SK-N-SH (cell line): ENCODE measurements around the gene CLASP2.

Experiments
- EP300 ChIP-seq, 2 experiments: IDR thresholded peaks; 2 replicates each; pipeline versions ENCODE4 v1.4.0 to v1.6.1; 2012; ENCODE audit warnings: borderline replicate concordance in 1 of 2, low read depth in 1 of 2, low read length in 1 of 2
- EZH2phosphoT487 ChIP-seq: fragments of 200-600 bp; sonication (generic); IDR thresholded peaks from 2 replicates; pipeline ENCODE4 v1.6.1; 2017; ENCODE audit warnings: low read depth, mixed run types, mild to moderate bottlenecking, antibody characterized with exemption, moderate library complexity, borderline replicate concordance
- GATA2 ChIP-seq: sonication (generic); formaldehyde crosslinking; IDR thresholded peaks from 2 replicates; pipeline ENCODE4 v1.5.0; 2020; ENCODE audit warnings: mild to moderate bottlenecking, missing genetic modification reagents
- JUND ChIP-seq: IDR thresholded peaks from 2 replicates; pipeline ENCODE4 v1.4.0; 2012
- POLR2AphosphoS5 ChIP-seq: IDR thresholded peaks from 2 replicates; pipeline ENCODE4 v1.6.1; 2012; ENCODE audit warnings: low read depth, low read length
- RAD21 ChIP-seq: IDR thresholded peaks from 2 replicates; pipeline ENCODE4 v1.6.1; 2012; ENCODE audit warnings: mild to moderate bottlenecking, low read length
- RXRA ChIP-seq: IDR thresholded peaks from 2 replicates; pipeline ENCODE4 v1.4.0; 2012; ENCODE audit warnings: low read depth, mild to moderate bottlenecking, borderline replicate concordance
- SIN3A ChIP-seq: IDR thresholded peaks from 2 replicates; pipeline ENCODE4 v1.6.1; 2012; ENCODE audit warnings: low read depth, mild to moderate bottlenecking, low read length, moderate library complexity, borderline replicate concordance
- SMC3 ChIP-seq: IDR thresholded peaks from 2 replicates; pipeline ENCODE4 v1.6.1; 2012; ENCODE audit warnings: low read depth, low read length, improper control_type of control experiment
- TEAD4 ChIP-seq: IDR thresholded peaks from 2 replicates; pipeline ENCODE4 v1.4.0; 2012; ENCODE audit warnings: mild to moderate bottlenecking, borderline replicate concordance; ENCODE audit not compliant: insufficient read depth
- TF ChIP-seq, protein P1 (sequence below): fragments of 200-600 bp; sonication (generic); IDR thresholded peaks from 2 replicates; pipeline ENCODE4 v1.6.1; 2017; ENCODE audit warnings: antibody characterized with exemption, mild to moderate bottlenecking, moderate library complexity
- TF ChIP-seq, protein P2 (sequence below): IDR thresholded peaks from 2 replicates; pipeline ENCODE4 v1.6.1; 2012; ENCODE audit warnings: mild to moderate bottlenecking, low read depth, low read length, moderate library complexity

DNA sequence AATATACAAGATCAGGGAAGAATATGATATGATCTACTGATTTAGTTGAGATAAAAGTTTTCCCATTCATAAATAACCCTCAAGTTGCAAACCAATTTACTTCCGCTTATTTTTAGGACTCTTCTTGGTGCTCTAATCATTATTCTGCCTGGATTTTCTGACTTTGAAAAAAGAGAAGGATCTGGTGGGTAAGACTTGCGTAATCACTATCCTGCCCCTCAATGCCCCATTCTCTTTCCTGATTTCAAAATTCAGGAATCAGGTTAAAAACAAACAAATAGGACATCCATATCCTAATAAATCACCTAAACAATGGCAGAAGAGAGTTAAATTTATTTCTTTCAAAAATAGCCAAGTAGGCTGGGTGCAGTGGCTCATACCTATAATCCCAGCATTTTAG is 127.5 kb downstream of the CLASP2 start:
- no peak for TF ChIP-seq GATA2 (CRISPR knock-in tag)
- TF ChIP-seq EZH2phosphoT487: no peak
- TF ChIP-seq, protein P1, sequence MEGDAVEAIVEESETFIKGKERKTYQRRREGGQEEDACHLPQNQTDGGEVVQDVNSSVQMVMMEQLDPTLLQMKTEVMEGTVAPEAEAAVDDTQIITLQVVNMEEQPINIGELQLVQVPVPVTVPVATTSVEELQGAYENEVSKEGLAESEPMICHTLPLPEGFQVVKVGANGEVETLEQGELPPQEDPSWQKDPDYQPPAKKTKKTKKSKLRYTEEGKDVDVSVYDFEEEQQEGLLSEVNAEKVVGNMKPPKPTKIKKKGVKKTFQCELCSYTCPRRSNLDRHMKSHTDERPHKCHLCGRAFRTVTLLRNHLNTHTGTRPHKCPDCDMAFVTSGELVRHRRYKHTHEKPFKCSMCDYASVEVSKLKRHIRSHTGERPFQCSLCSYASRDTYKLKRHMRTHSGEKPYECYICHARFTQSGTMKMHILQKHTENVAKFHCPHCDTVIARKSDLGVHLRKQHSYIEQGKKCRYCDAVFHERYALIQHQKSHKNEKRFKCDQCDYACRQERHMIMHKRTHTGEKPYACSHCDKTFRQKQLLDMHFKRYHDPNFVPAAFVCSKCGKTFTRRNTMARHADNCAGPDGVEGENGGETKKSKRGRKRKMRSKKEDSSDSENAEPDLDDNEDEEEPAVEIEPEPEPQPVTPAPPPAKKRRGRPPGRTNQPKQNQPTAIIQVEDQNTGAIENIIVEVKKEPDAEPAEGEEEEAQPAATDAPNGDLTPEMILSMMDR: no peak
- no peak for TF ChIP-seq TEAD4
- TF ChIP-seq RAD21: no peak
- no peak for TF ChIP-seq EP300 (IDR thresholded peaks at IDR 0.05; ENCODE audit: borderline replicate concordance in 1 of 2, low read depth in 1 of 2, low read length in 1 of 2)
- TF ChIP-seq SMC3: no peak
- TF ChIP-seq POLR2AphosphoS5: no peak
- TF ChIP-seq RXRA: no peak
- no peak for TF ChIP-seq JUND
- TF ChIP-seq, protein P2, sequence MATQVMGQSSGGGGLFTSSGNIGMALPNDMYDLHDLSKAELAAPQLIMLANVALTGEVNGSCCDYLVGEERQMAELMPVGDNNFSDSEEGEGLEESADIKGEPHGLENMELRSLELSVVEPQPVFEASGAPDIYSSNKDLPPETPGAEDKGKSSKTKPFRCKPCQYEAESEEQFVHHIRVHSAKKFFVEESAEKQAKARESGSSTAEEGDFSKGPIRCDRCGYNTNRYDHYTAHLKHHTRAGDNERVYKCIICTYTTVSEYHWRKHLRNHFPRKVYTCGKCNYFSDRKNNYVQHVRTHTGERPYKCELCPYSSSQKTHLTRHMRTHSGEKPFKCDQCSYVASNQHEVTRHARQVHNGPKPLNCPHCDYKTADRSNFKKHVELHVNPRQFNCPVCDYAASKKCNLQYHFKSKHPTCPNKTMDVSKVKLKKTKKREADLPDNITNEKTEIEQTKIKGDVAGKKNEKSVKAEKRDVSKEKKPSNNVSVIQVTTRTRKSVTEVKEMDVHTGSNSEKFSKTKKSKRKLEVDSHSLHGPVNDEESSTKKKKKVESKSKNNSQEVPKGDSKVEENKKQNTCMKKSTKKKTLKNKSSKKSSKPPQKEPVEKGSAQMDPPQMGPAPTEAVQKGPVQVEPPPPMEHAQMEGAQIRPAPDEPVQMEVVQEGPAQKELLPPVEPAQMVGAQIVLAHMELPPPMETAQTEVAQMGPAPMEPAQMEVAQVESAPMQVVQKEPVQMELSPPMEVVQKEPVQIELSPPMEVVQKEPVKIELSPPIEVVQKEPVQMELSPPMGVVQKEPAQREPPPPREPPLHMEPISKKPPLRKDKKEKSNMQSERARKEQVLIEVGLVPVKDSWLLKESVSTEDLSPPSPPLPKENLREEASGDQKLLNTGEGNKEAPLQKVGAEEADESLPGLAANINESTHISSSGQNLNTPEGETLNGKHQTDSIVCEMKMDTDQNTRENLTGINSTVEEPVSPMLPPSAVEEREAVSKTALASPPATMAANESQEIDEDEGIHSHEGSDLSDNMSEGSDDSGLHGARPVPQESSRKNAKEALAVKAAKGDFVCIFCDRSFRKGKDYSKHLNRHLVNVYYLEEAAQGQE: no peak
- TF ChIP-seq SIN3A: no peak
